HFF-Myc (cell line): Measurements from ENCODE around the gene GTPBP4.

ENCODE experiments used
- DNase-seq: peaks from one replicate; pipeline ENCODE4 v3.0.0-alpha.2; 2011; ENCODE audit warnings: low read depth; ENCODE audit errors: extremely low read depth
- H3K4me3 ChIP-seq: replicated peaks from 2 replicates; pipeline ENCODE4 v1.5.1; 2011; ENCODE audit warnings: low read depth, mild to moderate bottlenecking, control low read depth, low read length
- CTCF ChIP-seq: IDR thresholded peaks from 2 replicates; pipeline ENCODE4 v1.5.1; 2012; ENCODE audit warnings: mild to moderate bottlenecking, low read depth, low read length, control low read depth; ENCODE audit errors: missing control alignments

The GTPBP4 gene

GRCh38 chr10:987870-988666 lies at the start of gene GTPBP4:
TSS of gene GTPBP4 (plus strand) at chr10:988434. CDS start at chr10:988480, 46 bp downstream.
- H3K4me3 ChIP-seq: peak within 1 kb of the TSS; percentile 88
- peak; percentile 91 for DNase-seq
- TF ChIP-seq CTCF: no peak

- DNase-seq: no peak
- no peak overlapping the region for H3K4me3 ChIP-seq
- no peak for TF ChIP-seq CTCF
These were observed 49.1 kb upstream of the GTPBP4 start for GRCh38 chr10:938941-939678.

- no peak for TF ChIP-seq CTCF
- no peak for DNase-seq
- no peak overlapping the region for H3K4me3 ChIP-seq
These were observed 44.8 kb upstream of the GTPBP4 start for GRCh38 chr10:943334-944033.

- no peak for TF ChIP-seq CTCF
- H3K4me3 ChIP-seq: no peak overlapping the region
- DNase-seq: peak; percentile 49
These were observed 44.0 kb upstream of the GTPBP4 start for GRCh38 chr10:944034-944831.

GRCh38 chr10:945778-946177 lies 42.5 kb upstream of the GTPBP4 start:
- no peak for TF ChIP-seq CTCF
- H3K4me3 ChIP-seq: no peak overlapping the region
- no peak for DNase-seq

GRCh38 chr10:947051-947450 lies 41.2 kb upstream of the GTPBP4 start:
- no peak for DNase-seq
- no peak for TF ChIP-seq CTCF

More at GRCh38 chr10:947051-947450, 41.2 kb upstream of the GTPBP4 start:
- no peak overlapping the region for H3K4me3 ChIP-seq
